ENCODE data around the gene METTL13.

The METTL13 gene

DNA sequence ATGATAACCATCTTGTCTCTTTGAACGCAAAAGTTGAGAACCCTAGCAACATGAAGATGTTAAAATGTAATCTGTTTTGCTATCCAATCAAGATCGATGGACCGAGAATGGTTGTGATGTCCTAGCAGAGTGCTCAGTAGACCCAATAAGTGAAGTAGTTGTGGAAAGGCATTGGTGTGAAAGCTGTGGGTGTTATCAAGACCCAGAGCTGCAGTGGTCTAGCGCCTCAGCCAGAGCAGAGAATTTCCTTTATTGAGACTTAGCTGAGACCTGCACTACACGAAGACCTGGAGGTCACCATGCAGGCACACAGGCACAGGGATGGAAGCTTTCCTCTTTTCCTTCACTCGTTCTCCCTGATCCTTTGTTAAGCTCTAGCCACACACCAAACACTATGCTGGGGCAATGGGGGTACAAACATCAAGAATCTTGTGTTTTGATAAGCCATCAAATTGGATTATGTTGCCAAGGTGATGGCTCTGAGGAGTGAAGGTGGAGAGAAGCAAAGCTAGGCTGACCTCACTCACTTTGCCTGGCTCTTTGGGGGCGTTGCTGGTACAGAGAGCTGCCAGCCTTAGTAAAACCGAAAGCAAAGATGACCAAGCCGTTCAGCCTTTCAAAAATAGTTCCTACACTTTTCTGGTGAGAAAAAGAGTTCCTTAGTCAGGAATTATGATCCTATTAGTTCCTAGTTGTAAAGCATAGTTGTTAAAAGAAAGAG is 24.1 kb downstream of the METTL13 start:
- TF ChIP-seq TAF1 (IDR thresholded peaks at IDR 0.05; ENCODE audit: borderline replicate concordance, insufficient read depth, low read length) = no peak
- no peak for TF ChIP-seq SIN3A (IDR thresholded peaks at IDR 0.05; ENCODE audit: borderline replicate concordance, insufficient read depth, low read length)
- no peak for TF ChIP-seq FOXP2 (optimal IDR thresholded peaks at IDR 0.05; ENCODE audit: borderline replicate concordance, extremely low read depth, extremely low read length, insufficient read depth)
- TF ChIP-seq, protein P1, sequence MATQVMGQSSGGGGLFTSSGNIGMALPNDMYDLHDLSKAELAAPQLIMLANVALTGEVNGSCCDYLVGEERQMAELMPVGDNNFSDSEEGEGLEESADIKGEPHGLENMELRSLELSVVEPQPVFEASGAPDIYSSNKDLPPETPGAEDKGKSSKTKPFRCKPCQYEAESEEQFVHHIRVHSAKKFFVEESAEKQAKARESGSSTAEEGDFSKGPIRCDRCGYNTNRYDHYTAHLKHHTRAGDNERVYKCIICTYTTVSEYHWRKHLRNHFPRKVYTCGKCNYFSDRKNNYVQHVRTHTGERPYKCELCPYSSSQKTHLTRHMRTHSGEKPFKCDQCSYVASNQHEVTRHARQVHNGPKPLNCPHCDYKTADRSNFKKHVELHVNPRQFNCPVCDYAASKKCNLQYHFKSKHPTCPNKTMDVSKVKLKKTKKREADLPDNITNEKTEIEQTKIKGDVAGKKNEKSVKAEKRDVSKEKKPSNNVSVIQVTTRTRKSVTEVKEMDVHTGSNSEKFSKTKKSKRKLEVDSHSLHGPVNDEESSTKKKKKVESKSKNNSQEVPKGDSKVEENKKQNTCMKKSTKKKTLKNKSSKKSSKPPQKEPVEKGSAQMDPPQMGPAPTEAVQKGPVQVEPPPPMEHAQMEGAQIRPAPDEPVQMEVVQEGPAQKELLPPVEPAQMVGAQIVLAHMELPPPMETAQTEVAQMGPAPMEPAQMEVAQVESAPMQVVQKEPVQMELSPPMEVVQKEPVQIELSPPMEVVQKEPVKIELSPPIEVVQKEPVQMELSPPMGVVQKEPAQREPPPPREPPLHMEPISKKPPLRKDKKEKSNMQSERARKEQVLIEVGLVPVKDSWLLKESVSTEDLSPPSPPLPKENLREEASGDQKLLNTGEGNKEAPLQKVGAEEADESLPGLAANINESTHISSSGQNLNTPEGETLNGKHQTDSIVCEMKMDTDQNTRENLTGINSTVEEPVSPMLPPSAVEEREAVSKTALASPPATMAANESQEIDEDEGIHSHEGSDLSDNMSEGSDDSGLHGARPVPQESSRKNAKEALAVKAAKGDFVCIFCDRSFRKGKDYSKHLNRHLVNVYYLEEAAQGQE (IDR thresholded peaks at IDR 0.05; ENCODE audit: insufficient read depth in 1 of 2, low read depth in 2 of 2, low read length in 2 of 2) = no peak
- no peak for TF ChIP-seq POLR2AphosphoS5 (IDR thresholded peaks at IDR 0.05; ENCODE audit: low read depth, low read length)

DNA sequence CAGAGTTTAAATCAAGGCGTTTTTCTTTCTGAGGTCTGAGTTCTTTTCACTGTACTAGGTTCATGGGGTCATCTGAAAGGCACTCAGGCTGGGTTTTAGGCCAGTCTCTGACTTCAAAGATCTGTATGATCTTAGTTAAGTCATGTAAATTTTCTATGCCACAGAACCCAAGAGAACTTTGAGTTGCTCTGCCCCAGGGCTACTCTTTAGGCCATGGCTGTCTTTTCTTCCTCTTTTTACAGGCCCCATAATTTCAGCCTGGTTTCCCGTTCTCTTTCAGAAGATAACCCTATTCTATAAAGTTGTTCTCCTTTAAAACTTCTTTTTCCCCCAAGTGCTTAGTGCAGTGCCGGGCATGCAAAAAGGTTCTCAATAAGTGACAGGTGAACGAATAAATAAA is 26.1 kb downstream of the METTL13 start:
- TF ChIP-seq, protein P1 (IDR thresholded peaks at IDR 0.05; ENCODE audit: insufficient read depth in 1 of 2, low read depth in 2 of 2, low read length in 2 of 2) = no peak
- TF ChIP-seq SIN3A (IDR thresholded peaks at IDR 0.05; ENCODE audit: borderline replicate concordance, insufficient read depth, low read length) (no peak), TAF1 (IDR thresholded peaks at IDR 0.05; ENCODE audit: borderline replicate concordance, insufficient read depth, low read length) (no peak), FOXP2 (optimal IDR thresholded peaks at IDR 0.05; ENCODE audit: borderline replicate concordance, extremely low read depth, extremely low read length, insufficient read depth) (no peak), POLR2AphosphoS5 (IDR thresholded peaks at IDR 0.05; ENCODE audit: low read depth, low read length) (no peak)

DNA sequence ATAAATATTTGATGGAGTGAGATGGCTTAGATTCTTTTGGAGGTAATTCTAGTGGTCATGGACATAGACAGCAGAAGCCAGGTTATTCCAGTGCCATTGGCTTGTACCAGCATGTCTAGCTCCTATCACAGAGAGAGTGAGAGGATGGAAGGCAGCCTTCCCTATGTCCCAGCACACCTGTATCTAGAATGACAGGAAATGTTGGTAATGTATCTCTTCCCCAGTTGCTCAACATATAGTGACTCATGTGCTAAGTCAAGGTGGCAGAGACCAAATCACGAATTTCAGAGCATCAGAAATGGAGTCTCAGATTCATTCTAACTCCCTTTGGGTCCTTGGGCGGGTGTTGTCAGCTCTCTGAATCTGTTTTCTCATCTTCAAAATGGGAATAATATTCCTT is 28.4 kb downstream of the METTL13 start:
- TF ChIP-seq, protein P1 (IDR thresholded peaks at IDR 0.05; ENCODE audit: insufficient read depth in 1 of 2, low read depth in 2 of 2, low read length in 2 of 2) = no peak
- TF ChIP-seq TAF1 (IDR thresholded peaks at IDR 0.05; ENCODE audit: borderline replicate concordance, insufficient read depth, low read length) (no peak), SIN3A (IDR thresholded peaks at IDR 0.05; ENCODE audit: borderline replicate concordance, insufficient read depth, low read length) (no peak), POLR2AphosphoS5 (IDR thresholded peaks at IDR 0.05; ENCODE audit: low read depth, low read length) (no peak), FOXP2 (optimal IDR thresholded peaks at IDR 0.05; ENCODE audit: borderline replicate concordance, extremely low read depth, extremely low read length, insufficient read depth) (no peak)

DNA sequence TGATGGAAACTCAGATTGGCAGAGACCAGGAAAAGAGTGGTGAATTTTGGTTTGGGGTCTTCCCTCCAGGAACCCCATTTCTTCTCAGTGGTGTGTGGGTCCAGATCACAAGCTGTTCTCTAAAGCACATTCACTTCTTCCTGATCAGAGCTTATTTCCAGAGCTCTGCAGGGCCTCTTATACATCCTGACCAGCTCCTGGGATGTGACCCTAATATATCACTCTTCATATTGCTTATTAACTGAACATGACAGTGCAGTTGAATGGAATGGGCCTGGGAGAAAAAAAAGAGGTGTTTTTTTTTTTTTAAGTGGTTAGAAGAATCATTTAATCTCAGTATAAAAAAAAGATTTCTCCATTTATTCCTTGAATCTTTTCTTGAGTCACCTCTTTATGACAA is 30.2 kb downstream of the METTL13 start:
- TF ChIP-seq TAF1 (IDR thresholded peaks at IDR 0.05; ENCODE audit: borderline replicate concordance, insufficient read depth, low read length) (no peak), SIN3A (IDR thresholded peaks at IDR 0.05; ENCODE audit: borderline replicate concordance, insufficient read depth, low read length) (no peak), FOXP2 (optimal IDR thresholded peaks at IDR 0.05; ENCODE audit: borderline replicate concordance, extremely low read depth, extremely low read length, insufficient read depth) (no peak), POLR2AphosphoS5 (IDR thresholded peaks at IDR 0.05; ENCODE audit: low read depth, low read length) (no peak)
- TF ChIP-seq, protein P1 (IDR thresholded peaks at IDR 0.05; ENCODE audit: insufficient read depth in 1 of 2, low read depth in 2 of 2, low read length in 2 of 2) = no peak
